Activated CD8-positive, alpha-beta memory T cell treated with anti-CD3 and anti-CD28 coated beads, Interleukin-2, amount 50 U/mL, for 1 hour (primary cell): Measurements from ENCODE around the gene EFNB2.

Source experiments
- DNase-seq: peaks from one replicate; pipeline ENCODE4 v3.0.0-alpha.2; 2020; ENCODE audit errors: extremely low read depth

Gene EFNB2

DNA sequence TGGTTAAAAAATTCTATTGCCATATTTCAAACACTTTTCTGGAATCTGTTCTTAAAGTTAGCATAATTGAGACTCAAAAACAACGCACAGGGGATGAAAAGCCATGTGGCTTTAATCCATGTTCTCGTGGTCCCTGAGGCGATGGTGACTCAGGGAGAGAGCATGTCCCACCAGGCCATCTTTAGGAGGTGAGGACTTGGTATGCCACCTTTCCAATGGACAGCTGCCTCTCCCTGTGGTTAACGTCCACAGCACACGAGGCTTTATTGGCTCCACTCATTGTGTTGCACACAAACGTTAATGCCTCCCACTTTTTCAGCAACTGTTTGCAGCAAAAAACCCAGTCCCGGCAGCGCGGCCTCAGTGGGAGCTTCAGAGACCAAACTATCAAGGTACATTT lies 51.4 kb downstream of the EFNB2 start:
- no peak for DNase-seq

DNA sequence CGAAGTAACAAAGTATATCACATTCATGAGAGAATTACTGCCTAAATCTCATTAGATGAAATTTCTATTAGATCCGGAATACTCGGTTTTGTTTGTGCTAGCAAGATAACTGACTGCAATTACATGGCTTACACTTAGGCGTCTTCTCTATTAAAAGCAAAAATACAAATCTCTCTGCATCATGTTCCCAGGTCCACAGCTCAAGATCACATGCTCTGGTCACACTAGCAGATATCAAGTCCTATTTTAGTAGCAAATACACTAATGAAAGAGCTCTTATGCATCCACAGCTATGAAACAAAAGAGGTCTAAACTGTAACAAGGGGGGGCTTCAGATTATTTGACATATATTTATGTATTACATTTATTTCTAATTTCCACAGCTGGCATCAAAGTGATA lies 53.5 kb downstream of the EFNB2 start:
- DNase-seq = no peak

DNA sequence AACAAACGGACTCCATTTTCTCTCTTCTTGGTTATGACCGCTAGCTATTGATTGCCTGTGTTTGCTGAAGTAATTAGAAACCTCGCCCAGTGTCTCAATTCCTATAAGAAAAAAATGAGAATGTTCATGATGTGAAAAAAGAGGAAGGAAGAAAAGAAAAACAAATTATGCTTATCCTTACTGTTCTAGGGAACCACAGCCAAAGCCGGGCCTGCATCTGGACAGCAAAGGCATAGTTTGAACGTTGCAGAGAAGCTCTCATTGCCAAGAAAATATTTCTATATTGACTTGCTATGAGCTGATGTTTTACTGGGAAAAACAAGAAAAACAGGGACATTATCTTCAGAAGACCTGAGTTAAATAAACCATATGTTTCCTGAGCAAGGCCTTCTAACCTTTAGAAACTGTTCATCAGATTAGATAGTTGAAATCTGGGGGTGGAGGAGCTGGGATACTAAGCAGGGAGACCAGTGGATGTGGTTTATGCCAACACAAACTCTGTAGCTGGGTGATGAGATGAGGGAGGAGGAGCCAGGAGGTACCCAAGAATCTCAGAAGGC lies 55.0 kb downstream of the EFNB2 start:
- no peak for DNase-seq

DNA sequence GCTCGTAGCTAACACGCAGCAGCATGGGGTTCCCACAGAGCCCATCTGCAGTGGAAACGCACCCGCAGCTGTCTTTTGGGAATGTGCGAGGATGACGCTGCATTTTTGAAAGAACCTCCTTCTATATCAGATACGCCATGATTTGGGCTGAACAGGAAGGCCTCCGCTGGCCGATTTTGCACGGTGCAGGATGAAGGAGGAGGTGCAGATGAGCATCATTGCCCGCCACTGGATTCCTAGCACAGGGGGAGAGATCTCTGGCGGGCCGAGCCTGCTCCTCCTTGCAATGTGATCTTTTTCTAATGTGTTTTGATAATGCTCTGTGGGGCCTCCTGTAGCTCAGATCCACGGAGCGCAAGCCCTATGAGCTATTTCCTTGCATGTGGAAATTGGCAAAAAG lies 55.5 kb downstream of the EFNB2 start:
- no peak for DNase-seq

DNA sequence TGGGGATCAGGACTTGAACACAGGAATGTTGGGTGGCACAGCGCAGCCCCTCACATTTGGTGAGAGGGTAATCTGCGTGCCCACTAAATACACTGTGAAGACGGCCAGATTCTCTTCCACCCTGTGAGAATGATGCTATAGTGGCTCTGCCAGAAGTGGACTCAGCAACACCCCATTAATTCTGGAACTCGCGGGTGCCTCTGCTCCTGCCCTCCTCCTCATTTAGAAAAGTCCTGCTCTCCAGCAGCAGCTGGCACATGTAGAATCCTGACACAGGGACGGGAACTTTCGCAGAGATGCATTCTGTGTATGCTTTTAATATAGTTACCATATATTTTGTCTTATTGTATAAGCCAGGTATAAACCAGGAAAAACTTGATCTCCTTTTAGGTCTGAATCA lies 57.3 kb downstream of the EFNB2 start:
- no peak for DNase-seq

DNA sequence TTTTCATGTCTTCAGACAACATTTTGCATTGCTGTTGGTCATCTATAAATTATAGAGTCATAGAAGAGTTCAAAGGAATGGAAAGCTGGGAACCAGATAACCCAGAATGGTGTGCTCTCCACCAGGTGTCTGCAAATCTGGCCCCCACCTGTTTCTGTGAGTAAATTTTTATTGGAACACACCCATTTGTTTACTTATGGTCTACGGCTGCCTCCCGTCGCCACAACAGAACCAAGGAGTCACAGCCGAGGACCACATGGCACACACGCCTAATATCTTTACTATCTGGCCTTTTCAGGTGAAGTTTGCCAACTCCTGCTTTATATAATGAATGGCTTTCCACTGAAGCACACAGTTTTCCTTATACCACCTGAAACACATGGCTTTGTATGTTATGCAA lies 58.2 kb downstream of the EFNB2 start:
- DNase-seq = no peak

DNA sequence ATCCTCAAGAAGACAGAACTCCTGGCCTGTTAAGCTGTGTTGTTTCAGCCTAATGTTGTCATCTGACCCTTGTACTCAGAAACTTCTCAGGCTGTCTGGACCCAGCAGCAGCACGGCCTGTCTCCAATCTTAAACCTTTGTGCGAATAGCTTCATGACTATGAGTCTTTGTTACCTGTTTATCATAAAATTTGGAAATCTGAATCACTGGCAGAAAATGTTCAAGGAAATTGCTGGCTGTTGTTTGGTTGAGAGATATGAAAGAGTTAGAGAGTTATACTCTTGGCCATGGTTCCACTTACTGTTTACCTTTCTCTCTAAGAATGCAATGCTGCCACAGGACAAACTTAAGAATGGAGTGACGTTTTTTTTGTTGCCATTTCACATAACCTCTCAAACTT lies 59.6 kb downstream of the EFNB2 start:
- DNase-seq = no peak

DNA sequence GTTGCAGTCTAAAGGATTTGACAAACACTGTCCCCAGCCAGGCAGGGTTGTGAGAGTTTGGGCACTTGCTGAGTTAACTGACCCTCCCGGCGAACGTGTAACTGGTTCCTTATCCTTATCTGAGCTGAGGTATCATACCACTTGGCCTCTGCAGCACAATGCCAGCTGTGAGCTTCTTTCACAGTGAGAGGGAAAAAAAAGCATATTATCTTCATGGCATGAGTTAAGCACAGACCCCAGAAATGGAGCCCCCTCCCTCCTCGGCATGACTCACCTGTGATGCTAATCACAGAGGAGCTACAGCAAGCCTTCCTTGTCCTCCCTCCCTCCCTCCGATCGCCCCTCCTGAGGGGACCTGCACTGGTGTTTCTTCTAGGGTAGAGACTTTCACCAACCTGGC lies 60.5 kb downstream of the EFNB2 start:
- DNase-seq = no peak

DNA sequence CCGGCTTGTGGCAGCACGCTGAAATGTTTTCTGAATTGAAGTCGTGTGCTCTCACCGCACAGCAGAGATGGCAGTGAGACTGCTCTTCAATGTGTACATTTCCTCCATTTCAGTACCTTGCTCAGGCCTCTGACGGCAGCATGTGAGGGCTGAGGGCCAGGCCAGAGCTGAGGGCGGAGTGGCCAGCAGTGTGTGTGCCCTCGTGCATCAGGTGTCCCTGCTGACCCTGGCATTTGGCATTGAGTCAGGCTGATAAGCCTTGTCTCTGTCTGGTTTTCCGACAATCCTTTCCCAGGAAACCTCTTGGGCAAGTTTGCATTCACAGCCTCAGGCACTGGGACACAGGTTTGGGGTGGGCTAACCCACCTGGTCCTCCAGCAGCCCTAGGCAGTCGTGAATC lies 62.3 kb downstream of the EFNB2 start:
- no peak for DNase-seq

DNA sequence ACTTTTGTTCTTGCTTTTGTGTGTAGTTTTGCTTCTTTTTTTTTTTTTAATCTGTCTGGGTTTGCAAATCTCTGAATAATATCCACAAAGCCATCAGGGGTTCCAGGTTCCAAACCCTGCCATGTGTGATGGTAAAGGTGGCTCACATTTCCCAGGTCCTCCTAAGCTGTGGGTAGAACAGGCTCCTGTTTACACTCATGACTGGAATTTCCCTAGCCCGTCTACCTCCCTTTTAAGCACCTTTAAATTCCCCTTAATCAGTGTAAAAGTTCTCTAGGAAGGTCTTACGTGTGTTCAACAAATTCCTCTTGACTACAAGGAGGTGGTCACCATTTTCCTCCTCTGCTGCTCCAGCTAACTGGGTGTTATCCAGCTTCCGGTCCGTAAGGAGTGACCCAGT lies 62.8 kb downstream of the EFNB2 start:
- DNase-seq = no peak

DNA sequence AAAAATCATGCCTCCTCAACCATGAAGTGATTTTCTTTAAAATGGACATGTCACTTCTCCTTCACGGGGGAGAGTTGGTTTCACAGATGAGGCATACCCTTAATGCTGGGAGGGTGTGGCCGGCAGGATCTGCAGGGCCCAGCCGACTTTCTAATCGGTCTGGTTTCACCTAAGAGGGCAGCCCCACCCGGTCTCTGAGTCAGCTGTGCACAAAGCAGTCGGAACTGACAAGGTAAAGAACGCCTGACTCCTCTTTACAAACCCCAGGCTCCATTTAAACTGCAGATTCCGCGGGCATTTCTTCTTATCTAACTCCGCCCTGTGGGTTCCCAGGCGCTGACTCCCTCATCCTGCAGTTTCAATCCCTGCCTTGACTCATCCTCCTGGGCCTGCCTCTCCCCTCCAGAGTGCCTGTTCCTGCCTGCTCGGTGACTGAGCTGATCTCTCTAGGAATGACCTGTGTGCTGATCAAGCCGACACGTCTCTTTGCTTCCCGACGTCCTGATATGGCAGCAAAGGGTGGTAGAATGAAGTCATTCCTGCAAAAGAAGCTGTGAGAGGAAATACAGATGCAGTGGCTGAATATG lies 63.4 kb downstream of the EFNB2 start:
- no peak for DNase-seq

DNA sequence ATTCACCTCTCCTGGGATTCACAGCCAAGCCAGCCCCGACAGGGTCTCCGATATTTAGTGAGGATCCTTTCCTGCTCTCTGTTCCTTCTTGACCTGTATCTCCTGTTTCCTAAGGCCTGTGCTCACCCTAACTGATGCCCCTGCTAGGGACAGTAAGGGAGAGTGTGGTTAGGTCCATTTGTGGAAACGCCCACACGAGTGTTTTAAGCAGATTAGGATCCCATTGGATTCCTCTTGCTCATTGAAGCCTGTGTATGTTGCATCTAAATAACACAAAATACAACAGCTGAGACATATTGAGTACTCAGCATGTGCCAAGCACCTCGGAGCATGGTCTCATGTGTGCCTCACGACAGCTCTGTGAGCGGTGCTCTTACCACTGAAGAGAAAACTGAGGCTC lies 64.9 kb downstream of the EFNB2 start:
- no peak for DNase-seq

DNA sequence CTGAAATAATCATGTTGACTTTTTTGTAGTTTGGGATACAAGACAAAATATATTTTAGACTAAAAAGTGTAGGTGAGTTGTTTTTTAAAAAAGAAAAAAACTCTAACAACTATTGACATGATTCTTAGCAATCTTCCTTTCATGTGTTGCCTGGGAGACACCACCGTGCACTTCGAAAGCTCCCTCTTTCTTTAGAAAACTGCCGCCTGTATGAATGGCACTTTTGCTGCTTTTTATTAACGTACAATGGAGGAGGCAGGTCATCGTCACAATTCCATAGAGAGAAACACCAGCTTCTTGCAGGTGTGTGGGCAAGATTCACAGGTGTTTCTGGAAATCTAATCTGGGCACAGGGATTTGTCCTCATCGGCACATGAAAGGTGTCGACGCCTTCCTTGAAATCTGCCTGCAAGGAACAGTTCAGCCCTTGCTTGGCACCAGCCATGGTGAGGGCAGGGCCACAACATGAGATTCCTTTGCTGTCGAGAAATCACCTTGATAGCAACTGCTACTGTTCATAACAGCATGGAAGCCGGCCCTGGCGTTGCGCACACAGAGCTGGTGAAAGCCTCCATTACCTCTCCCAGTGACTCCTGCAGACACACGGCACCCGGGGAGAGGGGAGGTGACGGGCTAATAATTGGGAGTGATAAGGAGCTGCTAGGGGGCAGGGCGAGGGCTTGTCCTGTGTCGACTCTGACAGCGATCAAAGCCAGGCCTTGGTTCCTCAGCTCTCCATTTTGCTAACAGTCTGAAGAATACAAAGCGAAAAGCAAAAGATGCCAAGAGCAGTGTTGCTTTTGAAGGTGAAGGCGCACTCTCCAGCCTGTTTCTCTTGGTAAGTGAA lies 66.5 kb downstream of the EFNB2 start:
- DNase-seq = no peak

DNA sequence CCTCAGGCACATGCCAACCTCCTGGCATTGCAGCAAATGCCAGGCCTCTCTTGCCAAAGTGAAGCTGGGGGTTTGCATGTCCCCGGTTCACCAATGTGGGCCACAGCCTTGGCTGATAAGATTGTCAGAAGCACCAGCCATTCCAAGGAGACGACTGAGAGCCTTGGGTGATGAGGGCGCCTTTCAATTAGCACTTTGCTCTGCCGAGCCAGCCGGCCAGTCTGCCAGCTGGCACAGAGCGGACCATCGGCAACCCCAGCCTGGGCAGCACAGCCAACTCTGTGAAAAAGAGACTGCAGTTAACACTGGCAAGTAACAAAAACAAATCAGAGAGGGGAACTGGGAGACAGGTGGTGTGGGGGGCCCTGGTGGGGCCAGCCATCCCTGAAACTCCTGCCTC lies 67.3 kb downstream of the EFNB2 start:
- no peak for DNase-seq

DNA sequence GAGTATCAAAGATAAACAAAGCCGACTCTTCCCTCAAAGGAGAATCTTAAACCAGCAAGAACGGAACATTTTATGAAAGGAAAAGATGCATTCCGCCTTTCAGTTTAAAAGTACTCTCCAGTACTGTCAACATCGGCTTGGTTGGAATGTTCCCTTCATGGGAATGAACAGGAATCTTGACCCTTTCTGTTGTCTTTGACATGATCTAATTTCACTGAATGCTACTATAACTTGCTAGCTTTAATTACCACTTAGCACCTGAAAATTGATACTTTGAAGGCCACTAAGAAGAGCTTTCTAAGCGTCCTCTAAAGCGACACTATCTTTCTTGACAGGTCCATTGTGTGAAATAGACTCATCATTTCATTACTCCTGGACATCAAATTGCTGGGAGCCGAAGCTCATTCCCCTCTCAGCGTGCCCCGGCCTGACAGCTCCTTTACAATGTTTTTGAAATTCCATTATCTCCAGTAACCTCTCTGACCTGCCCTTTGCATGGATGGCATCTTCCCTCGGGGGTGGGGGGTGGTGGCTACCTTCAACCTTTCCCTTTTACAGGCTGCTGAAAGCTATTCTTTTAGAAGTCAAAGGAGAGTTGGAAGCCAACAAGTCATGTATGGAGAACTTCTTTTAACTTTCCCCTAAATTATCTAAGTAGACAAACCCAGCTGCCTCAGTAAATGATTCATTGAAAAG lies 67.9 kb downstream of the EFNB2 start:
- no peak for DNase-seq

DNA sequence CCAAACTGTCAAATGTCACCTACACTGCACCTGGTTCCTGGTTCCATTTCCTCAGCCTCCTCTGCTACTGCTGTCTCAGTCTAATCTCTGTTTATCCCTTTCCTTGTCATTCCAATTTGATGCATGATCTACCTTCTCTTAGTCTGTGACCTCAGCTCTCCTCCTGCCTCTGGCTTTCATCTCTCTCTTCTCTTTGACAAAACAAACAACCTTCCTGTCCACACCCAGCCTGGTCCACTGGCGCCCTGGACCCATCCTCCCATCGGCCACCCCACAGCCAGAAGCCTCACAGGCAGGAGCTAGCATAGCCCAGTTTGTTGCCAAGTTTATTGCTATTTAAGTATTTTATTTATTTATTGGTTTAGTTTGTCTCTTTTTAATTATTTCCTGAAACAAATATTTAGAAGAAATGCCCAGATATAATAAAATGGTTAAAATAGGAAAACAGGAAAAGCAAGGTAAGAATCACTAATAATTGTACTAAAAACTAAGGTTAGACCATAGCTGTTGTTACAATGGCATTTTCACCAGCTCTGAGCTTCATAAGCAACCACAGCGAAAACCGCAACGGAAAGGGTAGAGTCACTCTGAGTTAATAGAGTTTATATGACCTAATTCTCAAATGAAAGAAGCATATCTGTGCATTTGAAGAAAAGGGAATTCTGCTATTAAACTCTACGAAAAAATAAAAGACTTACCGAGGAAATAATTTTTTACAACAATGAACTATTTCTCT lies 68.6 kb downstream of the EFNB2 start:
- DNase-seq = no peak

DNA sequence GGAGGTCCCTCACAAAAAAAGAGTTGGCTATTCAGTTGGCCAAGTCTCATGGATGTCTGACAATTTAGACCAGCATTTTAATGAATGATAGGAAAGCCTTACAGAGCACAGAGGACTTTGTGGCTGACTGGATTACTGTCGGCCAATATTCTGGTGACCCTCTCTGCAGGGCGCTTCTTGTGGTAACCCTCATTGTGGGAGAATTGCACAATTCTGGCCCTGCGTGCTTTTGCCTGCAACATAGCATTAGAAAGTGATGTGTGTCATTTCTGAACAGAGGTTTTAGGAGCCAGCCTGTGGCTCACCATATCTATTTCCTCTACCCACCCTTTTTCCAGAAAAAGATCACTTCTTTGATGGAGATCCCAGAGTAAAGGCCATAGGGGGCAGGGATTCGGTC lies 71.4 kb downstream of the EFNB2 start:
- DNase-seq = no peak

DNA sequence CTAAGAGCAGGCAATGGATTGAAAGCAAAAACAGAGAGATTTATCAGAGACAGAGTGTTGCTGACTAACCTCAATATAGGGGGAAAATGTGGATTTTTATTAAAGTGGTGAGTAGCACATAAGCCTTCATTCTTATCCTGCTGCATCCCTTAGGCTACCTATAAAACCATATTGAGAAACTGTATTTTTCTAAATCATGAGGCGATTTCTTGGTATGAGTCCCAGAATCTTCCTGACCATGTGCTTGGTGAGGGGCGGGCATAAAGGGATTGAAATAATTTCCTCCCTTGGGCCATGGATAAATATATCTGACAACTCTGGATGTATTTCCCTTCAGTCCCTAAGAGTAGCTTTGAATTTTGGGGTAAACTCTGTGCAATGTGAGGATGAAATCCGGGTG lies 72.8 kb downstream of the EFNB2 start:
- DNase-seq = no peak

DNA sequence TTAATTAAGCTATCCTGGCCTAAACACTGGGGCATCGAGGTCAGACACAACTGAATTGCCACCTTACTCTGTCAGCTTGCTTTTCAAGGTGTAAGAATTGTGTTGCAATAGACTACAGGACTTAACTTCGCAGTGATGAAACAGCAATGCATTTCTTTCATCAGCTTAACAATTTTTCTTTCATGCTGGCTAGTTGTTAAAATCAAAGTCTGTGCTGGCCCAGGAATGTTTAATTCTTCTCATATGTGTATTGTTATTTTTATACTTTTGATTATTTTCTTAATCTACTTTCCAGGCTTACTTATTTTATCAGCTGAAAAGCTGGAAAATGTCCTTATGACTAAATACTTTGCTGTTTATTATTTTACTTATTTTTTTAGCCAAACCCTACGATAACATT lies 79.7 kb downstream of the EFNB2 start:
- DNase-seq = no peak

DNA sequence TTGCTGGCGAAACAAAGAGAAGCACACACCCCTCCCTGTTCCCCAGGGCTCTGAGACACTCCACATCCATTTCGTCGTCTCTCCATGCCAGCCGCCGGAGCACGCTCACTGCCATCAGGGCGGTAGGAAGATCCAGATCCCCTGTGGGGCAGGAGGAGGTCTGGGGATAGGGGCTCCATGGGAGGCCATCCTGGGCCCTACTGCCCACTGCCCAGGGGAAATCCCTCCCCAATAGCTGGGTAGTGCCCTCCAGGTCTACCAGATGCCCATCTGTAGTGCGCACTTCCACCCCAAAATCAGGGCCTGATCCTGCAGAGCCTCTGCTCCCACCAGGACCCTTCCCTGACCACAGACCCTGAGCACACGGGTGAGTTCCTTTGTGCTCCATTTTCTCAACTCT lies 80.3 kb downstream of the EFNB2 start:
- no peak for DNase-seq

DNA sequence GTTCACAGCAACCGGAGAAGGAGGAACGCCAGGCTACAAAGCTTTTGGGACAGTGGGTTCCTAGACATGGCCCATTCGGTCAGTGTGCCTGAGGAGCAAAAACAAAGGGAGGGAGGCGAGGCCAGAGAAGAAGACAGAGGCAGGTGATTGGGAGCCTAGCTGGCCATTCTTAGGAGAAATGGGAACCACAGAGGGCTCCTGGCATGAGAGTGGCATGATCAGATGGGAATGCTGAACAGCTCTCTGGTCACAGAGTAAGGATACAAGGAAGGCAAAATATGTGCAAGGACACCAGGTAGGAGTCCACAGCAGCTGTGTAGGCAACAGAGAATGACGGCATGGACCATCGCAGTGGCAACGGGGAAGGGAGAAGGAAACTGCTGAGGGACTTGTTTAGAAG lies 82.4 kb downstream of the EFNB2 start:
- no peak for DNase-seq

DNA sequence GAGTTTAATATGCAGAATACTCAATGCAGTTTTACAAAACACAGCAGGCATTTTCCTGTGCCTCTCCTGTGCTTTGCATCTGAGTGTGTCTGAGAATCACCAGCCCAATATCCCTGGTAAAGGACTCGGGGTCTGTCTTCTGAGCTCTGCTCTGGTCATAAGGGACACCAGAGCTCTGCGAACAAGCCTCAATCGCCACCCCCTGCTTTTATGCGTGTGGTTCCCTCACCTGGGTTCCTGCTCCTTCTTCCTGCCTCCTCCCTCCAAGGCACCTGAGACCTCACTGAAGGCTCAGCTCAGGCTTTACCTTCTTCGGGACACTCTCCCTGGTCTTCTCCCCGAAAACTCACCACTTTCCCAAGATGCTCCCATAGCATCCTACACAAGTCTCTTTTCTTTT lies 84.5 kb downstream of the EFNB2 start:
- no peak for DNase-seq
